ENCODE measurements around the gene WDR11.

Gene WDR11

DNA sequence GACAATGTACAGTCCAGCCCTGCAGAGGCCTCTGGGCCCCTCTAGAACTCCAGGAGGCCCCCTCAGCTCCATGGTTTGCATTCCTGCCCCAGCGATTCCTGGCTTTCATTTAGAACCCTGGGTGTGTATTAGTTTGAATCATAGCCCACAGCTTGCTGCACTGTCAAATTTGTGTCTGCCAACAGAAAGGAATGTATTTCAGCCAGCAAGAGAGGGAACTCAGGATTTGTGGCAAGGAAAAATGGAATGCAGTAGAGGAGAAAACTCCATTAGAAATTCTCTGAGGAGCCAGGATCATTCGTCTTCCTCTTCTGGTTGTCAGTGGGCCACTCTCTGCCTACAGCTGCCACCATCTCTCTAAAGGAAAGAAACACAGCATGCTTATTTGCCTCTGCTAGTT lies 27.9 kb upstream of the WDR11 start:
- no peak overlapping the region for H3K4me3 ChIP-seq (ENCODE audit: low read depth, low read length)
- no peaks in the 10 kb centered on the region; the same call in 1 of the 2 replicates for H3K27me3 ChIP-seq (ENCODE audit: insufficient read depth, low read length)
- H3K4me1 ChIP-seq (ENCODE audit: control insufficient read depth, insufficient read depth, low read length, unreplicated experiment): no peaks in the 10 kb centered on the region
- H3K79me2 ChIP-seq (ENCODE audit: control insufficient read depth, insufficient read depth, low read length, unreplicated experiment): no peaks in the 10 kb centered on the region
- H3K36me3 ChIP-seq (ENCODE audit: insufficient read depth, low read length): no peaks in the 10 kb centered on the region
- H2AFZ ChIP-seq (ENCODE audit: low read length, unreplicated experiment): no peak overlapping the region
- H3K27ac ChIP-seq (ENCODE audit: low read depth, low read length): no peak overlapping the region

DNA sequence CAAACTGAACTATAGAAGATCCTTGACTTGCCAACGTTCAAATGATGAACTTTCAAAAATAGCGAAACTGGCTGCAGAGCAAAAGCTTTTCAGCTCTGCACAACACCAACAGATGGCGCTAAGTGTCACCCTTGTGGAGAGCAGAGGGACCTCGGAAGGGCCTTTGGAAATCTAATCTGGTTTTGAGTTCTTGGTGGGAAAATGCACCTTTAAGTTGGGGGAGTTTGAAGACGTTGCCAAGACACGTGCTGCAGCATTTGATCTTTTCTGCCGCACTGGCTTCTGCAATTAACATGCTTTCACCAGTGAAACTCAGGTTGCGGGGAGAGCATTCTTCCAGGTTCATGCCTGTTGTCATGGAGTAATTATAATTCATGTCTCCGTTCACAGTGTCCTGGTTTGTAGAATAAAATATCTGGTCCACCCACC lies 26.3 kb upstream of the WDR11 start:
- no peaks in the 10 kb centered on the region; the same call in 1 of the 2 replicates for H3K27me3 ChIP-seq (ENCODE audit: insufficient read depth, low read length)
- H3K4me3 ChIP-seq (ENCODE audit: low read depth, low read length): no peak overlapping the region
- H3K4me1 ChIP-seq (ENCODE audit: control insufficient read depth, insufficient read depth, low read length, unreplicated experiment): no peaks in the 10 kb centered on the region

DNA sequence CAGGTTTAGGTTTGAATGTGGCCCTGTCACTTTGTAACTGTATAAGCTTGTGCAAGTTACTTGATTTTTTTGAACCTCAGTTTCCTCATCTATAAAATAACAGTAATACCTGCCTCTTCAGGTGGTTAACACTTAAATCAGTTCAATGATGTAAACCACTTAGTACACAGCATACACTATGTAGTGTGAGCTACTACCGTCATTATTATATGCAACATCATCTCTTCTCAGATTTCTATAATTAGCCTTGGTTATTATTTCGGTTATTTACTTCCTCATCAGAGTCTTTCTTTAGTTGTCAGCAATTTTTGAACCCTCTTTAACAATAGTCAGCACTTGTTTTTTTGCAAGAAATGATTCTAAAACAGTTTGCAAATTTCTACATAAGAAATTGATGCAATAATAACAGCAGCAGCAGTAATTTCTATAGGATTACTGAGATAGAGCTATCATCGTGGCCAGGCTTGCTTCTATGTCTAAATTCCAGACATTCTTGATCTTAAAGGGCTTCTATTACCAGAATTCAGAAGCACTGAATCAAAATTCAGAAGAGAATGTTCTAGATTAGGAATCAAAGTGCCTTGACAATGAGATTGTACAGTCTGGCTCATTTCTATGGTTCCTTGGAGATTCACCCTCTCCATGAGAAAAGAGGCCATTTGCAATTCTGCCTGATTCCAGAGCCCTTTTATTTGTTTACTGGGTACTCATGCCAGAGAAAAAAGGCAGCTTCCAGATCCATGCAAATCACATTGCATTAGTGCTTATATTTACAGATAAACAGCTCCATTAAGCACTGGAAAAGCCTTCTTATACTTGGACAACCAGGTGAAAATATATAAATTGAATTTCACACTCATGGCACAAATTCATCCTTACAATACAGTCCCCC lies 25.0 kb upstream of the WDR11 start:
- H3K4me3 ChIP-seq (ENCODE audit: low read depth, low read length): no peak overlapping the region
- no peaks in the 10 kb centered on the region for H3K36me3 ChIP-seq (ENCODE audit: insufficient read depth, low read length)
- H3K27me3 ChIP-seq (ENCODE audit: insufficient read depth, low read length): no peaks in the 10 kb centered on the region; the same call in 1 of the 2 replicates
- no peaks in the 10 kb centered on the region for H3K79me2 ChIP-seq (ENCODE audit: control insufficient read depth, insufficient read depth, low read length, unreplicated experiment)
- H3K4me1 ChIP-seq (ENCODE audit: control insufficient read depth, insufficient read depth, low read length, unreplicated experiment): no peaks in the 10 kb centered on the region
- no peak overlapping the region for H2AFZ ChIP-seq (ENCODE audit: low read length, unreplicated experiment)
- H3K27ac ChIP-seq (ENCODE audit: low read depth, low read length): no peak overlapping the region

More for the DNA sequence above, 26.3 kb upstream of the WDR11 start:
- Histone ChIP-seq H3K27ac (ENCODE audit: low read depth, low read length) (no peak overlapping the region), H3K79me2 (ENCODE audit: control insufficient read depth, insufficient read depth, low read length, unreplicated experiment) (no peaks in the 10 kb centered on the region), H2AFZ (ENCODE audit: low read length, unreplicated experiment) (no peak overlapping the region), H3K36me3 (ENCODE audit: insufficient read depth, low read length) (no peaks in the 10 kb centered on the region)

DNA sequence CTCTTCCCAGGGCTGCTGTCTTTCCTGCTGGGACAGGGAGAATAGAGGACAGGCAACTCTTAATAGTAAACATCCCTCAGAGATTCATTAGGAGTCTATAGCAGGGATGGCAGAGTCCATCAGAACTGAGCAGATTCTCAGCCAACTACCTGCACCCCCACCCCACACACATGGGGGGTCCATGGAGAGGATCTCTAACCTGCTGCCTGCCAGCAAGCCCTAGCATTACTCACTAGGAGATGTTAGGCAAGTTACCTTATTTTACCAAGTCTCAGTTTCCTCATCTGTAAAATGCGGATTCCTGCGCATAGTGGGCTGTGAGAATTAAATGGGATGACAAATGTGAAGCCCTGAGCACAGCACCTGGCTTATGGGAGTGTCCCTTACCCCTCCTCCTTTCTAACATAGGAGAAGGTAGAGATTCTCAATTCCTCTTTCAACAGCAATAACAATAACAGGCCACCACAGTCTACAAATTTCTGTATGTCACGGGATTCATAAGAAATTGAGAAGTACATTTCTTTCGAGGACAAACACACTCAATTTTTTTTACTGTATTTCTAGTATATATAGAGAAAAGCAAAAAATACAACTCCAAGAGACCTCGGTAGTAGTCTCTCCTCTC lies 23.8 kb upstream of the WDR11 start:
- no peaks in the 10 kb centered on the region for H3K36me3 ChIP-seq (ENCODE audit: insufficient read depth, low read length)
- no peak overlapping the region for H3K27ac ChIP-seq (ENCODE audit: low read depth, low read length)
- H3K27me3 ChIP-seq (ENCODE audit: insufficient read depth, low read length): no peaks in the 10 kb centered on the region; the same call in 1 of the 2 replicates
- no peaks in the 10 kb centered on the region for H3K4me1 ChIP-seq (ENCODE audit: control insufficient read depth, insufficient read depth, low read length, unreplicated experiment)
- no peak overlapping the region for H3K4me3 ChIP-seq (ENCODE audit: low read depth, low read length)
- no peak overlapping the region for H2AFZ ChIP-seq (ENCODE audit: low read length, unreplicated experiment)
- no peaks in the 10 kb centered on the region for H3K79me2 ChIP-seq (ENCODE audit: control insufficient read depth, insufficient read depth, low read length, unreplicated experiment)

DNA sequence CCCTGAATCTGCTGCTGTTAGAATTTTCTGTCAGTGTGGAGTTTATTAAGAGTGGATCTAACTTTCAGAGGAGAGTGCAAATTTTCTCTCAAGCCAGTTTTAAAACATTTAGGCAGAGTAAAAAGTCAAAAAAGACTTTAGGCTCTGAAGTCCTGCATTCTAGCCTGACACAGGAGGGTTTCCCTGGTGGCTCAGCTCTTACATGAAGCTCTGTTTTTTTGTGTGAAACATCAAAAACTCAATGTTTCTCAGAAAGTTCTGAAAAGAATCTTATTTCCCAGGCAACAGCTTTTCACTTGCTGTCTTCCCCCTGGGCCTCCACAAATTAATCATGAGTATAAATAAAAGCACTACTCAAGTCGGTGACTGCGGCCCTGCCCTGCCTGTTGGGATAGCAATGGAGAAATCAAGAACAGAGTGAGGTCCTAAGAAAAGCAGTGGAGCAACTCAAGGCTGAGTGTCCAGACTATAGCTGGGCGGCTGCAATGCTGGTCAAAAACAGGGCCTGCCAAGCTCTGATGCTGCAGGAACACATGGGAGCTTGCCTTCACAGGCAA lies 22.3 kb upstream of the WDR11 start:
- Histone ChIP-seq H2AFZ (ENCODE audit: low read length, unreplicated experiment) (no peak overlapping the region), H3K4me1 (ENCODE audit: control insufficient read depth, insufficient read depth, low read length, unreplicated experiment) (no peaks in the 10 kb centered on the region), H3K79me2 (ENCODE audit: control insufficient read depth, insufficient read depth, low read length, unreplicated experiment) (no peaks in the 10 kb centered on the region), H3K27ac (ENCODE audit: low read depth, low read length) (no peak overlapping the region), H3K36me3 (ENCODE audit: insufficient read depth, low read length) (no peaks in the 10 kb centered on the region), H3K4me3 (ENCODE audit: low read depth, low read length) (no peak overlapping the region), H3K27me3 (ENCODE audit: insufficient read depth, low read length) (no peaks in the 10 kb centered on the region; the same call in 1 of the 2 replicates)

DNA sequence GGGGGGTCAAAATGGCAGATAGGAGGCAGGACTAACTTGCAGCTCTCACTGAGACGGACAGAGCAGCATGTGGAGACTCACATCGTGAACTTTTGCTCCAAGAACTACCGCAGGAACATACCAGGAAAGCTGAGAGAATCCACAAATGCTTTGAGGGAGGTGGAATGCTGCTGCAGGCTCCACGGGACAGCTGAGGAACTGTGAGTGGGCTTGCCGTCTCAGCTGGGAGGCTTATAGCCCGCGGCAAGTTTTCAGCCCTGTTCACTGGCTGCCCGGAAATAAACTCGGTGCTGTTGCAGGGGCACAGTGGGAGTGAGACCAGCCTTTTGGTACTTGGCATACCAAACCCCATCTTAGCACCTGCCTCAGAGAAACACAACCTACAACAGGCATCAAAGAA lies 19.1 kb upstream of the WDR11 start:
- H3K4me1 ChIP-seq (ENCODE audit: control insufficient read depth, insufficient read depth, low read length, unreplicated experiment): no peaks in the 10 kb centered on the region
- no peaks in the 10 kb centered on the region for H3K36me3 ChIP-seq (ENCODE audit: insufficient read depth, low read length)
- no peaks in the 10 kb centered on the region for H3K79me2 ChIP-seq (ENCODE audit: control insufficient read depth, insufficient read depth, low read length, unreplicated experiment)
- H3K4me3 ChIP-seq (ENCODE audit: low read depth, low read length): no peak overlapping the region
- H3K27me3 ChIP-seq (ENCODE audit: insufficient read depth, low read length): no peaks in the 10 kb centered on the region; the same call in 1 of the 2 replicates
- no peak overlapping the region for H2AFZ ChIP-seq (ENCODE audit: low read length, unreplicated experiment)
- no peak overlapping the region for H3K27ac ChIP-seq (ENCODE audit: low read depth, low read length)

DNA sequence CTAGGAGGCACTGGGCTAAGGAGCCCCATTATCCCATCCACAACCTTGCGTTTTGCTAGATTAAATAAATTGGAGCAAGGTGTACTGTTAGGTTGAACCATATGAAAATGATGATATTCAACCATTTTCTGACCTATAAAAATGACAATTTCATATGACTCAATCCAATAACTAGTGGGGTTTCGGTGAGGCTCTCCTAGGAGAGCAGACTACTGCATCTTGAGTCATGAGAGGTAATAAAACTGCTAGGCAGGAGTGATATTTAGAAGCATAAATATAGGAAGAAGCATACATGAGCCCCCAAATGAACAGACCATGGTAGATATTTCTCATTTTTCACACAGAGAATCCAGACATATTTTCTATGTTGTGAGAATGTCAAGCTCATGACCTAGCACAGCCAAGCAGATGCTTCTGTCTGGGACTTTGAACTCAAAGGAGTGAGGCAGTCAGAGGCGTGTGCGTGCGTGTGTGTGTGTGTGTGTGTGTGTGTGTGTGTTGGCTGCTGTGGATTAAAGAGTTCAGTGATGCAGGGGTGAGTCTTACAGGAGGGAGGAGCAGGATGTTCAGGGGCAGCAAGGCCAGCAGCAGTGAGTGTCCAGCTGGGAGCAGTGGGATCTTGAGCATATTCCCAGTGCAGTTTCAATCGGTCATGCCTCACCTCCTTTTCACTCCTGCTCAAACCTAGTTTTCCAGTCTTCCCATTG lies 17.8 kb upstream of the WDR11 start:
- Histone ChIP-seq H2AFZ (ENCODE audit: low read length, unreplicated experiment) (no peak overlapping the region), H3K27ac (ENCODE audit: low read depth, low read length) (no peak overlapping the region)

DNA sequence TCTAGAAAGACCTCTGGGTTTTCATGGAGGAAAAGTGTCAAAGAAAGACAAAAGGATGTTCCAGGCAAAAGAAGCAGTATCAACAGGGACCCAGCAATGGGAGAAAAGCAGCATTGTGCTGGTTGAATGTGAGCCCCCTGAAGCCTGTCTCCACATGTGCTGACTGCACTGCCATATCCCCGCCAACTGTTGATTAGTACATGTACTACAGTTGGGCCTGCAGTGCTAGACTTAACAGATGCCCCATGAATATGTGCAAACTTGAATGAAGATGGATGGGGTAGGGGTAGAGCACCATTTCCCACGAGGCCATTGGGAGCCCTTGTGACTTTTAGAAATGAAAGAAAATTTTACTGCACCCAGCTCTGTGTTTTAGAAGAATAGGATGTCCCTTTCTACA lies 15.6 kb upstream of the WDR11 start:
- Histone ChIP-seq H3K36me3 (ENCODE audit: insufficient read depth, low read length) (no peaks in the 10 kb centered on the region), H3K4me3 (ENCODE audit: low read depth, low read length) (no peak overlapping the region), H3K27ac (ENCODE audit: low read depth, low read length) (no peak overlapping the region), H3K27me3 (ENCODE audit: insufficient read depth, low read length) (peaks cover 9% of the 10 kb centered on the region; the same call in 1 of the 2 replicates), H3K79me2 (ENCODE audit: control insufficient read depth, insufficient read depth, low read length, unreplicated experiment) (no peaks in the 10 kb centered on the region), H2AFZ (ENCODE audit: low read length, unreplicated experiment) (no peak overlapping the region), H3K4me1 (ENCODE audit: control insufficient read depth, insufficient read depth, low read length, unreplicated experiment) (no peaks in the 10 kb centered on the region)

More for the DNA sequence above, 17.8 kb upstream of the WDR11 start:
- Histone ChIP-seq H3K79me2 (ENCODE audit: control insufficient read depth, insufficient read depth, low read length, unreplicated experiment) (no peaks in the 10 kb centered on the region), H3K36me3 (ENCODE audit: insufficient read depth, low read length) (no peaks in the 10 kb centered on the region), H3K4me3 (ENCODE audit: low read depth, low read length) (no peak overlapping the region), H3K27me3 (ENCODE audit: insufficient read depth, low read length) (no peaks in the 10 kb centered on the region; the same call in 1 of the 2 replicates), H3K4me1 (ENCODE audit: control insufficient read depth, insufficient read depth, low read length, unreplicated experiment) (no peaks in the 10 kb centered on the region)

DNA sequence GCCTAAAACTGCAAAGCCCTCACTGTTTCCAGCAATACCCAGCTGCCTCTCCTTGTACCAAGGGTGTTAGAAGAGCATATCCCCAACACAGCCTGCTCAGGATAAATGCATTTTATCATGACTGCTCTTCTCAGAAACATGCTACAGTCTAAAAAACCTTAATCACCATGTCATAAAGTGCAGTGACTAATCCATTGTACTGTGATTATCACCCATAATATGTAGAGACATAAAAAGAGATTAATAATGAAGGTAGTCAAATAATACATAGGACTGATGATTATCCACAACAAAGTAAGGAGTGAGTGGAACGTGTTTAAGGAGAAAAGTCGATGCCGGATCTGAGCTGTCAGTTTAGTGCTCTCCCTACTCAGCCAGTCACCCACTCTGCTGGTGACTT lies 12.2 kb upstream of the WDR11 start:
- no peak overlapping the region for H3K4me3 ChIP-seq (ENCODE audit: low read depth, low read length)
- no peaks in the 10 kb centered on the region for H3K36me3 ChIP-seq (ENCODE audit: insufficient read depth, low read length)
- H3K4me1 ChIP-seq (ENCODE audit: control insufficient read depth, insufficient read depth, low read length, unreplicated experiment): no peaks in the 10 kb centered on the region
- no peaks in the 10 kb centered on the region for H3K79me2 ChIP-seq (ENCODE audit: control insufficient read depth, insufficient read depth, low read length, unreplicated experiment)
- H3K27me3 ChIP-seq (ENCODE audit: insufficient read depth, low read length): peaks cover 17% of the 10 kb centered on the region; the same call in 1 of the 2 replicates
- no peak overlapping the region for H2AFZ ChIP-seq (ENCODE audit: low read length, unreplicated experiment)
- no peak overlapping the region for H3K27ac ChIP-seq (ENCODE audit: low read depth, low read length)

DNA sequence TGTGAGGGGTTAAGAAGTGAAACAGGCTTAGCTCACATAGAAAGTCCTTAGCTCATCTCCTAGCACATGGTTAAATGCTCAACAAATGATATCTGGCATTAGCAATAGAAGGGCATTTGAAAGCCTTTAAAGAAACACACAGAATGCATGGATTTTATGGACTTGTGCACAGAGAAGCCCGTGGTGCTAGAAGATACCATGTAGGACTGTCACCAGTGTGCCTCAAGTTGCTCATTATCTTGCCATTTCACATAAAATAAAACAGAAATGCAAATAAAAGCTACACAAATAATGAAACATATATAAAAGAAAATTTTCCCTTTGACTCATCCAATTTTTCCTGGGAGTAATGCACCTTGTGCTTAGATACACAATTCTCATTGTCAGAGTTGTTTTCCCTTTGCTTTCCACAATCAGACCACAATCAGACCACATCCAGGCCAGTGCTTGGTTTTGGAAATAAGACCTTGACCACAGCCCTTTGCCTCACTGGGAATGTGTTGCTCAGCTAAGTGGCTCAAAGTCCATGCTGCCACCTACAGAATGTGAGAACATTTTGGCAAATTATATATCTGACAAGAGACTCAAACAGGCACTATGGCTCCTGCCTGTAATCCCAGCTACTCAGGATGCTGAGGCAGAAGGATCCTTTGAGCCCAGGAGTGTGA lies 9.5 kb upstream of the WDR11 start:
- Histone ChIP-seq H3K27me3 (ENCODE audit: insufficient read depth, low read length) (peaks cover 17% of the 10 kb centered on the region; the same call in 1 of the 2 replicates), H3K4me1 (ENCODE audit: control insufficient read depth, insufficient read depth, low read length, unreplicated experiment) (no peaks in the 10 kb centered on the region), H3K36me3 (ENCODE audit: insufficient read depth, low read length) (no peaks in the 10 kb centered on the region), H3K4me3 (ENCODE audit: low read depth, low read length) (no peak overlapping the region), H3K27ac (ENCODE audit: low read depth, low read length) (no peak overlapping the region), H3K79me2 (ENCODE audit: control insufficient read depth, insufficient read depth, low read length, unreplicated experiment) (no peaks in the 10 kb centered on the region), H2AFZ (ENCODE audit: low read length, unreplicated experiment) (no peak overlapping the region)

Measured in ACC112 (cell line).